RWPE1 (cell line): ENCODE results near the gene HCN2.

Experiments used
- CTCF ChIA-PET: fragments of 350-600 bp; sonication (Branson Sonifier 250); formaldehyde crosslinking; extraction: SDS; loops from one replicate; lab custom pipeline; 2021; lab: Yijun Ruan, JAX
- POLR2A ChIA-PET: fragments of 400-600 bp; formaldehyde crosslinking; extraction: SDS; loops from one replicate; lab custom pipeline; 2020; ENCODE audit warnings: antibody characterized with exemption; ENCODE audit not compliant: low non-redundant PET; lab: Yijun Ruan, JAX
- DNase-seq: peaks from one replicate; pipeline ENCODE4 v3.0.0; 2012; ENCODE audit warnings: low spot score
- H3K27ac ChIP-seq: fragments of 450-650 bp; 2 replicates; pipeline ENCODE4 v1.5.1; 2017
- CTCF ChIP-seq: fragments of 450-650 bp; conservative IDR thresholded peaks from 2 replicates; pipeline ENCODE4 v1.5.1; 2017; ENCODE audit warnings: low read depth, mild to moderate bottlenecking

Gene HCN2

GRCh38 chr19:574658-575526 is 14.8 kb upstream of the HCN2 start:
- POLR2A ChIA-PET, result no interaction called here
- no peak for TF ChIP-seq CTCF
- peak overlapping the region; percentile 99 for H3K27ac ChIP-seq
- CTCF ChIA-PET, result interaction anchor here (0.6 to 1.1 kb wide), 5 partner anchors 10 to 279 kb away, joined by 3 to 4 read pairs (median 3); no protein-coding TSS in a partner anchor
- peak; percentile 16 for DNase-seq

- ChIA-PET POLR2A (interaction anchor here (0.5 kb wide), 1 partner anchor 902 kb away, joined by 3 read pairs; no protein-coding TSS in a partner anchor), CTCF (interaction anchor here (0.6 to 1.5 kb wide), 5 partner anchors 9 to 142 kb away, joined by 3 to 8 read pairs (median 3); no protein-coding TSS in a partner anchor)
- no peak for TF ChIP-seq CTCF
- DNase-seq, result peak; percentile 78
- H3K27ac ChIP-seq, result peak overlapping the region; percentile 99
Observed at GRCh38 chr19:575527-576506, 13.9 kb upstream of the HCN2 start.

GRCh38 chr19:576768-577438 is 12.8 kb upstream of the HCN2 start:
- DNase-seq, result no peak
- ChIA-PET CTCF (interaction anchor here (0.6 to 1.5 kb wide), 3 partner anchors 8 to 67 kb away, joined by 3 to 8 read pairs (median 3); no protein-coding TSS in a partner anchor), POLR2A (interaction anchor here (0.5 to 0.8 kb wide), 2 partner anchors 12 to 901 kb away, joined by 3 read pairs; no protein-coding TSS in a partner anchor)
- TF ChIP-seq CTCF, result no peak
- peak overlapping the region; percentile 99 for H3K27ac ChIP-seq

GRCh38 chr19:577439-578392 is 12.0 kb upstream of the HCN2 start:
- DNase-seq, result no peak
- ChIA-PET POLR2A (interaction anchor here (0.8 kb wide), 1 partner anchor 11 kb away, joined by 3 read pairs; no protein-coding TSS in a partner anchor), CTCF (interaction anchor here (0.6 kb wide), 1 partner anchor 67 kb away, joined by 3 read pairs; no protein-coding TSS in a partner anchor)
- H3K27ac ChIP-seq, result peak overlapping the region; percentile 99
- no peak for TF ChIP-seq CTCF

GRCh38 chr19:579111-579841 is 10.4 kb upstream of the HCN2 start:
- ChIA-PET CTCF (interaction anchor here (0.6 kb wide), 1 partner anchor 130 kb away, joined by 3 read pairs; no protein-coding TSS in a partner anchor), POLR2A (no interaction called here)
- no peak for TF ChIP-seq CTCF
- DNase-seq, result no peak
- peak overlapping the region; percentile 99 for H3K27ac ChIP-seq
